SK-N-SH treated with all-trans-retinoic acid at 6 μM for 48 hours (cell line): ENCODE data around the gene ZNF844.

Experiments used
- ATAC-seq: fragments of 200-7000 bp; cut with Tn5 transposase; 3 replicates; pipeline ENCODE4 v1.9.1; 2020; ENCODE audit warnings: mild to moderate bottlenecking, moderate library complexity
- ARNTL ChIP-seq: fragments of 450-650 bp; formaldehyde crosslinking; IDR thresholded peaks from 2 replicates; pipeline ENCODE4 v1.5.0; 2020; ENCODE audit warnings: low read depth, mild to moderate bottlenecking, moderate library complexity, borderline replicate concordance
- BACH2 ChIP-seq: fragments of 250-450 bp; sonication (Bioruptor Pico); IDR thresholded peaks from 2 replicates; pipeline ENCODE4 v1.9.0; 2021; ENCODE audit warnings: mild to moderate bottlenecking, borderline replicate concordance
- CREB5 ChIP-seq: fragments of 250-450 bp; sonication (Bioruptor Pico); IDR thresholded peaks from 2 replicates; pipeline ENCODE4 v1.5.1; 2020; ENCODE audit warnings: low read depth, mild to moderate bottlenecking, moderate library complexity
- CSDC2 ChIP-seq: fragments of 250-450 bp; sonication (Bioruptor Pico); IDR thresholded peaks from 2 replicates; pipeline ENCODE4 v1.5.0; 2020; ENCODE audit warnings: mild to moderate bottlenecking, moderate library complexity
- ESRRG ChIP-seq: fragments of 250-450 bp; sonication (Bioruptor Pico); IDR thresholded peaks from 2 replicates; pipeline ENCODE4 v1.6.1; 2021; ENCODE audit warnings: mild to moderate bottlenecking
- GLIS3 ChIP-seq: fragments of 250-450 bp; sonication (Bioruptor Pico); IDR thresholded peaks from 2 replicates; pipeline ENCODE4 v1.5.0; 2020; ENCODE audit warnings: mild to moderate bottlenecking, moderate library complexity
- OSR1 ChIP-seq: fragments of 250-450 bp; sonication (Bioruptor Pico); IDR thresholded peaks from 2 replicates; pipeline ENCODE4 v1.8.0; 2022; ENCODE audit warnings: moderate library complexity, mild to moderate bottlenecking, inconsistent platforms
- PATZ1 ChIP-seq: fragments of 250-450 bp; sonication (Bioruptor Pico); IDR thresholded peaks from 2 replicates; pipeline ENCODE4 v1.8.0; 2020; ENCODE audit warnings: mild to moderate bottlenecking, moderate library complexity, borderline replicate concordance
- PPARA ChIP-seq: fragments of 250-450 bp; sonication (Bioruptor Pico); IDR thresholded peaks from 2 replicates; pipeline ENCODE4 v1.5.0; 2020; ENCODE audit warnings: mild to moderate bottlenecking, borderline replicate concordance
- TCF4 ChIP-seq: fragments of 250-450 bp; sonication (Bioruptor Pico); IDR thresholded peaks from 2 replicates; pipeline ENCODE4 v1.8.0; 2021; ENCODE audit warnings: mild to moderate bottlenecking, moderate library complexity, borderline replicate concordance
- TOX ChIP-seq: fragments of 250-450 bp; sonication (Bioruptor Pico); IDR thresholded peaks from 2 replicates; pipeline ENCODE4 v1.8.0; 2021; ENCODE audit warnings: mild to moderate bottlenecking, moderate library complexity, borderline replicate concordance
- TSHZ2 ChIP-seq: fragments of 250-450 bp; sonication (Bioruptor Pico); IDR thresholded peaks from 2 replicates; pipeline ENCODE4 v1.5.0; 2020; ENCODE audit warnings: mild to moderate bottlenecking, moderate library complexity
- ZFP30 ChIP-seq: fragments of 450-650 bp; formaldehyde crosslinking; IDR thresholded peaks from 2 replicates; pipeline ENCODE4 v1.5.0; 2022; ENCODE audit warnings: mild to moderate bottlenecking, moderate library complexity
- ZNF565 ChIP-seq: fragments of 450-650 bp; formaldehyde crosslinking; conservative IDR thresholded peaks from 2 replicates; pipeline ENCODE4 v1.5.0; 2020; ENCODE audit warnings: low read depth, mild to moderate bottlenecking, moderate library complexity
- ZNF70 ChIP-seq: fragments of 450-650 bp; formaldehyde crosslinking; IDR thresholded peaks from 2 replicates; pipeline ENCODE4 v1.5.0; 2020; ENCODE audit warnings: mild to moderate bottlenecking, moderate library complexity
- ZNF8 ChIP-seq: fragments of 450-650 bp; formaldehyde crosslinking; IDR thresholded peaks from 2 replicates; pipeline ENCODE4 v1.5.0; 2020; ENCODE audit warnings: mild to moderate bottlenecking, moderate library complexity
- TF ChIP-seq, protein P1 (sequence below): fragments of 250-450 bp; sonication (Bioruptor Pico); IDR thresholded peaks from 2 replicates; pipeline ENCODE4 v1.5.1; 2021; ENCODE audit warnings: mild to moderate bottlenecking, moderate library complexity

Gene ZNF844

GRCh38 chr19:12035220-12036172 lies 29.0 kb upstream of the ZNF844 start, which contains the start of gene ZNF433:
Gene ZNF433 (minus strand): TSS chr19:12035679. CDS start chr19:12035539, 140 bp downstream.
- peak; percentile 100 for ATAC-seq
- TF ChIP-seq PATZ1 (no peak), TSHZ2 (CRISPR knock-in tag) (0 out of 2 replicates have a peak, but pooled peaks have one; percentile 26)

GRCh38 chr19:12042893-12043292 lies 21.6 kb upstream of the ZNF844 start:
- TF ChIP-seq ESRRG (CRISPR knock-in tag) (no peak), BACH2 (CRISPR knock-in tag) (no peak), TSHZ2 (CRISPR knock-in tag) (no peak), ZNF8 (no peak), CREB5 (CRISPR knock-in tag) (no peak), PATZ1 (no peak), ZNF70 (CRISPR knock-in tag) (no peak), ZNF565 (CRISPR knock-in tag) (no peak), ZFP30 (no peak), TCF4 (CRISPR knock-in tag) (no peak), PPARA (CRISPR knock-in tag) (no peak), TOX (no peak), ARNTL (CRISPR knock-in tag) (no peak), OSR1 (no peak), CSDC2 (CRISPR knock-in tag) (no peak), GLIS3 (CRISPR knock-in tag) (no peak)
- TF ChIP-seq, protein P1, sequence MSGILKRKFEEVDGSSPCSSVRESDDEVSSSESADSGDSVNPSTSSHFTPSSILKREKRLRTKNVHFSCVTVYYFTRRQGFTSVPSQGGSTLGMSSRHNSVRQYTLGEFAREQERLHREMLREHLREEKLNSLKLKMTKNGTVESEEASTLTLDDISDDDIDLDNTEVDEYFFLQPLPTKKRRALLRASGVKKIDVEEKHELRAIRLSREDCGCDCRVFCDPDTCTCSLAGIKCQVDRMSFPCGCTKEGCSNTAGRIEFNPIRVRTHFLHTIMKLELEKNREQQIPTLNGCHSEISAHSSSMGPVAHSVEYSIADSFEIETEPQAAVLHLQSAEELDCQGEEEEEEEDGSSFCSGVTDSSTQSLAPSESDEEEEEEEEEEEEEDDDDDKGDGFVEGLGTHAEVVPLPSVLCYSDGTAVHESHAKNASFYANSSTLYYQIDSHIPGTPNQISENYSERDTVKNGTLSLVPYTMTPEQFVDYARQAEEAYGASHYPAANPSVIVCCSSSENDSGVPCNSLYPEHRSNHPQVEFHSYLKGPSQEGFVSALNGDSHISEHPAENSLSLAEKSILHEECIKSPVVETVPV (CRISPR knock-in tag) = no peak
- ATAC-seq = no peak
